WTC11 (cell line): ENCODE data around the gene METTL23. TPM values are rescaled to one million over a fixed set of nuclear protein-coding genes. Genes with fewer than 3 reads are reported as not detected.

Source experiments
- ATAC-seq: fragments of 200-7000 bp; cut with Tn5 transposase; 2 replicates; pipeline ENCODE4 v1.10.0; 2021; ENCODE audit warnings: mild to moderate bottlenecking, moderate library complexity
- CTCF ChIA-PET: fragments of 300-600 bp; sonication (Branson Sonifier 250); formaldehyde crosslinking; loops from one replicate; lab custom pipeline; 2021; ENCODE audit warnings: antibody characterized with exemption; lab: Charles Lee
- POLR2A ChIA-PET: fragments of 350-600 bp; sonication (Branson Sonifier 250); formaldehyde crosslinking; loops from one replicate; lab custom pipeline; 2021; ENCODE audit warnings: antibody characterized with exemption; lab: Charles Lee
- DNase-seq: peaks from one replicate; pipeline ENCODE4 v3.0.0; 2021; ENCODE audit warnings: low spot score
- H3K27ac Mint-ChIP-seq: 2 replicates; pipeline ENCODE4 v1.8.0; 2021; ENCODE audit warnings: mixed read lengths
- H3K27me3 Mint-ChIP-seq: 2 replicates; pipeline ENCODE4 v1.8.0; 2021; ENCODE audit warnings: low read depth, mild to moderate bottlenecking, moderate library complexity, mixed read lengths
- H3K36me3 Mint-ChIP-seq: 2 replicates; pipeline ENCODE4 v1.8.0; 2021; ENCODE audit warnings: mixed read lengths
- H3K4me1 Mint-ChIP-seq: 2 replicates; pipeline ENCODE4 v1.8.0; 2022; ENCODE audit warnings: mixed read lengths
- H3K4me3 Mint-ChIP-seq: 2 replicates; pipeline ENCODE4 v1.8.0; 2021; ENCODE audit warnings: mild to moderate bottlenecking, moderate library complexity, mixed read lengths
- H3K9me3 Mint-ChIP-seq: 2 replicates; pipeline ENCODE4 v1.8.0; 2021; ENCODE audit warnings: mixed read lengths
- E2F4 ChIP-seq: sonication (generic); formaldehyde crosslinking; IDR thresholded peaks from 2 replicates; pipeline ENCODE4 v1.8.1; 2022; ENCODE audit warnings: low read depth, mild to moderate bottlenecking, moderate library complexity, missing genetic modification reagents, borderline replicate concordance
- ETV6 ChIP-seq: sonication (generic); formaldehyde crosslinking; IDR thresholded peaks from 2 replicates; pipeline ENCODE4 v1.8.1; 2022; ENCODE audit warnings: mild to moderate bottlenecking, missing genetic modification reagents
- GTF2I ChIP-seq: fragments of 250-450 bp; sonication (Bioruptor Pico); conservative IDR thresholded peaks from 2 replicates; pipeline ENCODE4 v1.4.0; 2021; ENCODE audit warnings: mild to moderate bottlenecking
- IRF2 ChIP-seq: sonication (generic); formaldehyde crosslinking; IDR thresholded peaks from 2 replicates; pipeline ENCODE4 v1.8.0; 2022; ENCODE audit warnings: low read depth, missing genetic modification reagents, borderline replicate concordance
- KAT7 ChIP-seq: sonication (generic); formaldehyde crosslinking; IDR thresholded peaks from 2 replicates; pipeline ENCODE4 v1.8.1; 2023; ENCODE audit warnings: missing genetic modification reagents, mild to moderate bottlenecking, borderline replicate concordance
- MXD4 ChIP-seq: fragments of 250-450 bp; sonication (Bioruptor Pico); IDR thresholded peaks from 2 replicates; pipeline ENCODE4 v1.8.0; 2021; ENCODE audit warnings: mild to moderate bottlenecking, moderate library complexity, borderline replicate concordance
- NFATC4 ChIP-seq: fragments of 250-450 bp; sonication (Bioruptor Pico); IDR thresholded peaks from 2 replicates; pipeline ENCODE4 v1.9.0; 2021; ENCODE audit warnings: mild to moderate bottlenecking
- NR1H2 ChIP-seq: sonication (generic); formaldehyde crosslinking; IDR thresholded peaks from 2 replicates; pipeline ENCODE4 v1.9.0; 2021; ENCODE audit warnings: mild to moderate bottlenecking, moderate library complexity, missing genetic modification reagents
- RORB ChIP-seq: fragments of 250-450 bp; sonication (Bioruptor Pico); IDR thresholded peaks from 2 replicates; pipeline ENCODE4 v1.9.0; 2021; ENCODE audit warnings: mild to moderate bottlenecking
- SP1 ChIP-seq: sonication (generic); formaldehyde crosslinking; conservative IDR thresholded peaks from 2 replicates; pipeline ENCODE4 v1.8.1; 2022; ENCODE audit warnings: missing genetic modification reagents
- TEAD4 ChIP-seq: sonication (generic); formaldehyde crosslinking; IDR thresholded peaks from 2 replicates; pipeline ENCODE4 v1.8.0; 2022; ENCODE audit warnings: mild to moderate bottlenecking, missing genetic modification reagents
- USF2 ChIP-seq: sonication (generic); formaldehyde crosslinking; IDR thresholded peaks from 2 replicates; pipeline ENCODE4 v1.8.1; 2023; ENCODE audit warnings: mild to moderate bottlenecking, missing genetic modification reagents, moderate library complexity
- ZNF671 ChIP-seq: fragments of 250-450 bp; sonication (Bioruptor Pico); IDR thresholded peaks from 2 replicates; pipeline ENCODE4 v1.8.0; 2021; ENCODE audit warnings: mild to moderate bottlenecking
- total RNA-seq: library from RNA; stranded (reverse); gene quantifications from 3 replicates; pipeline ENCODE4 v1.2.3, GENCODE V29; 2021
- TF ChIP-seq, protein P1 (sequence below): sonication (generic); formaldehyde crosslinking; IDR thresholded peaks from 2 replicates; pipeline ENCODE4 v1.8.0; 2023; ENCODE audit warnings: mild to moderate bottlenecking, missing genetic modification reagents
- TF ChIP-seq, protein P2 (sequence below): fragments of 250-450 bp; sonication (Bioruptor Pico); IDR thresholded peaks from 2 replicates; pipeline ENCODE4 v1.9.0; 2021; ENCODE audit warnings: mild to moderate bottlenecking
- TF ChIP-seq, protein P3 (sequence below): fragments of 250-450 bp; sonication (Bioruptor Pico); IDR thresholded peaks from 2 replicates; pipeline ENCODE4 v2.1.2; 2022; ENCODE audit warnings: mild to moderate bottlenecking, moderate library complexity
- TF ChIP-seq, protein P4 (sequence below): sonication (generic); formaldehyde crosslinking; IDR thresholded peaks from 2 replicates; pipeline ENCODE4 v1.8.0; 2023; ENCODE audit warnings: missing genetic modification reagents

Gene METTL23
- total RNA-seq, 1 experiment from 2014 or later = 48.5 TPM

DNA sequence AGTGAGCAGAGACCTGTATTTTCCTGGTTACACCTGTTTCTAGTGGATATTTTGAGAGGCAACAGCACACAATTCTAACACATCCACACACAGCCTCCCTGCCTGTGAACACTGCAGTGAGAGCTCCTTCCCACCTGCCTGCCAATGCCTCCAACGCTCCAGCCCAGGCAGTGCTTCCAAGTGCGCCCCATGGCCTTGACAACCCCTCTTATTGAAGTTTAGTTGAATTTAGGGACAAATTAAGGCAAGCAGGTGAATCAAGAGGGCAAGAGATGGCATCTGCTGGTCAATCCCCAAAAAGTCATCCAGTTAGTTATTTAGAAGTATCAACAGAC, 11.2 kb upstream of the METTL23 start:
- Mint-ChIP-seq H3K4me1 (peaks cover 7% of the 10 kb centered on the region), H3K4me3 (no peak overlapping the region), H3K27me3 (no peaks in the 10 kb centered on the region), H3K27ac (no peak overlapping the region; the same call in 1 of the 2 replicates), H3K36me3 (peaks cover 38% of the 10 kb centered on the region), H3K9me3 (no peaks in the 10 kb centered on the region)
- ChIA-PET CTCF (interaction anchor here (1.0 to 1.1 kb wide), 3 partner anchors 11 to 31 kb away, joined by 4 read pairs; no protein-coding TSS in a partner anchor), POLR2A (no interaction called here)
- no peak for ATAC-seq
- DNase-seq = no peak
- no peak for TF ChIP-seq ZNF671 (CRISPR knock-in tag)
- TF ChIP-seq USF2 (CRISPR knock-in tag) = no peak
- TF ChIP-seq NR1H2 = no peak
- TF ChIP-seq, protein P1, sequence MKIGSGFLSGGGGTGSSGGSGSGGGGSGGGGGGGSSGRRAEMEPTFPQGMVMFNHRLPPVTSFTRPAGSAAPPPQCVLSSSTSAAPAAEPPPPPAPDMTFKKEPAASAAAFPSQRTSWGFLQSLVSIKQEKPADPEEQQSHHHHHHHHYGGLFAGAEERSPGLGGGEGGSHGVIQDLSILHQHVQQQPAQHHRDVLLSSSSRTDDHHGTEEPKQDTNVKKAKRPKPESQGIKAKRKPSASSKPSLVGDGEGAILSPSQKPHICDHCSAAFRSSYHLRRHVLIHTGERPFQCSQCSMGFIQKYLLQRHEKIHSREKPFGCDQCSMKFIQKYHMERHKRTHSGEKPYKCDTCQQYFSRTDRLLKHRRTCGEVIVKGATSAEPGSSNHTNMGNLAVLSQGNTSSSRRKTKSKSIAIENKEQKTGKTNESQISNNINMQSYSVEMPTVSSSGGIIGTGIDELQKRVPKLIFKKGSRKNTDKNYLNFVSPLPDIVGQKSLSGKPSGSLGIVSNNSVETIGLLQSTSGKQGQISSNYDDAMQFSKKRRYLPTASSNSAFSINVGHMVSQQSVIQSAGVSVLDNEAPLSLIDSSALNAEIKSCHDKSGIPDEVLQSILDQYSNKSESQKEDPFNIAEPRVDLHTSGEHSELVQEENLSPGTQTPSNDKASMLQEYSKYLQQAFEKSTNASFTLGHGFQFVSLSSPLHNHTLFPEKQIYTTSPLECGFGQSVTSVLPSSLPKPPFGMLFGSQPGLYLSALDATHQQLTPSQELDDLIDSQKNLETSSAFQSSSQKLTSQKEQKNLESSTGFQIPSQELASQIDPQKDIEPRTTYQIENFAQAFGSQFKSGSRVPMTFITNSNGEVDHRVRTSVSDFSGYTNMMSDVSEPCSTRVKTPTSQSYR (CRISPR knock-in tag) = no peak
- TF ChIP-seq, protein P2, sequence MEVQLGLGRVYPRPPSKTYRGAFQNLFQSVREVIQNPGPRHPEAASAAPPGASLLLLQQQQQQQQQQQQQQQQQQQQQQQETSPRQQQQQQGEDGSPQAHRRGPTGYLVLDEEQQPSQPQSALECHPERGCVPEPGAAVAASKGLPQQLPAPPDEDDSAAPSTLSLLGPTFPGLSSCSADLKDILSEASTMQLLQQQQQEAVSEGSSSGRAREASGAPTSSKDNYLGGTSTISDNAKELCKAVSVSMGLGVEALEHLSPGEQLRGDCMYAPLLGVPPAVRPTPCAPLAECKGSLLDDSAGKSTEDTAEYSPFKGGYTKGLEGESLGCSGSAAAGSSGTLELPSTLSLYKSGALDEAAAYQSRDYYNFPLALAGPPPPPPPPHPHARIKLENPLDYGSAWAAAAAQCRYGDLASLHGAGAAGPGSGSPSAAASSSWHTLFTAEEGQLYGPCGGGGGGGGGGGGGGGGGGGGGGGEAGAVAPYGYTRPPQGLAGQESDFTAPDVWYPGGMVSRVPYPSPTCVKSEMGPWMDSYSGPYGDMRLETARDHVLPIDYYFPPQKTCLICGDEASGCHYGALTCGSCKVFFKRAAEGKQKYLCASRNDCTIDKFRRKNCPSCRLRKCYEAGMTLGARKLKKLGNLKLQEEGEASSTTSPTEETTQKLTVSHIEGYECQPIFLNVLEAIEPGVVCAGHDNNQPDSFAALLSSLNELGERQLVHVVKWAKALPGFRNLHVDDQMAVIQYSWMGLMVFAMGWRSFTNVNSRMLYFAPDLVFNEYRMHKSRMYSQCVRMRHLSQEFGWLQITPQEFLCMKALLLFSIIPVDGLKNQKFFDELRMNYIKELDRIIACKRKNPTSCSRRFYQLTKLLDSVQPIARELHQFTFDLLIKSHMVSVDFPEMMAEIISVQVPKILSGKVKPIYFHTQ = no peak

GRCh38 chr17:76716146-76716838, 10.3 kb upstream of the METTL23 start:
- no peaks in the 10 kb centered on the region for H3K9me3 Mint-ChIP-seq
- no peak for DNase-seq
- no peak for ATAC-seq
- H3K36me3 Mint-ChIP-seq = peaks cover 47% of the 10 kb centered on the region
- ChIA-PET POLR2A (no interaction called here), CTCF (interaction anchor here (0.5 to 2.7 kb wide), 4 partner anchors 8 to 35 kb away, joined by 3 to 13 read pairs (median 7); no protein-coding TSS in a partner anchor)
- H3K4me1 Mint-ChIP-seq = peaks cover 4% of the 10 kb centered on the region
- TF ChIP-seq NFATC4 (no peak), NR1H2 (no peak), ETV6 (CRISPR knock-in tag) (no peak), SP1 (CRISPR knock-in tag) (no peak), RORB (CRISPR knock-in tag) (no peak), TEAD4 (CRISPR knock-in tag) (no peak), MXD4 (CRISPR knock-in tag) (no peak), IRF2 (no peak), KAT7 (no peak), E2F4 (no peak), GTF2I (no peak)
- TF ChIP-seq, protein P3, sequence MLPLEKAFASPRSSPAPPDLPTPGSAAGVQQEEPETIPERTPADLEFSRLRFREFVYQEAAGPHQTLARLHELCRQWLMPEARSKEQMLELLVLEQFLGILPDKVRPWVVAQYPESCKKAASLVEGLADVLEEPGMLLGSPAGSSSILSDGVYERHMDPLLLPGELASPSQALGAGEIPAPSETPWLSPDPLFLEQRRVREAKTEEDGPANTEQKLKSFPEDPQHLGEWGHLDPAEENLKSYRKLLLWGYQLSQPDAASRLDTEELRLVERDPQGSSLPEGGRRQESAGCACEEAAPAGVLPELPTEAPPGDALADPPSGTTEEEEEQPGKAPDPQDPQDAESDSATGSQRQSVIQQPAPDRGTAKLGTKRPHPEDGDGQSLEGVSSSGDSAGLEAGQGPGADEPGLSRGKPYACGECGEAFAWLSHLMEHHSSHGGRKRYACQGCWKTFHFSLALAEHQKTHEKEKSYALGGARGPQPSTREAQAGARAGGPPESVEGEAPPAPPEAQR (CRISPR knock-in tag) = no peak
- TF ChIP-seq, protein P4, sequence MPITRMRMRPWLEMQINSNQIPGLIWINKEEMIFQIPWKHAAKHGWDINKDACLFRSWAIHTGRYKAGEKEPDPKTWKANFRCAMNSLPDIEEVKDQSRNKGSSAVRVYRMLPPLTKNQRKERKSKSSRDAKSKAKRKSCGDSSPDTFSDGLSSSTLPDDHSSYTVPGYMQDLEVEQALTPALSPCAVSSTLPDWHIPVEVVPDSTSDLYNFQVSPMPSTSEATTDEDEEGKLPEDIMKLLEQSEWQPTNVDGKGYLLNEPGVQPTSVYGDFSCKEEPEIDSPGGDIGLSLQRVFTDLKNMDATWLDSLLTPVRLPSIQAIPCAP (CRISPR knock-in tag) = no peak
- H3K27me3 Mint-ChIP-seq = no peaks in the 10 kb centered on the region
- peak overlapping the region; percentile 21; the same call in 1 of the 2 replicates for H3K27ac Mint-ChIP-seq
- H3K4me3 Mint-ChIP-seq = no peak overlapping the region
